A673 (cell line): Measurements from ENCODE around the gene SND1.

ENCODE experiments used
- EZH2 ChIP-seq: fragments of 200-600 bp; sonication (generic); IDR thresholded peaks from 2 replicates; pipeline ENCODE4 v1.6.1; 2017; ENCODE audit warnings: borderline replicate concordance, low read depth, mild to moderate bottlenecking, mixed read lengths, antibody characterized with exemption, low read length; ENCODE audit not compliant: poor library complexity, severe bottlenecking
- TF ChIP-seq, protein P1 (sequence below): fragments of 300-800, 200-600 bp; sonication (generic); conservative IDR thresholded peaks from 2 replicates; pipeline ENCODE4 v1.5.1; 2017; ENCODE audit warnings: low read depth, mild to moderate bottlenecking, antibody characterized with exemption, low read length, moderate library complexity, mixed read lengths

GRCh38 chr7:127708201-127708600 lies 56.2 kb downstream of the SND1 start:
- TF ChIP-seq, protein P1, sequence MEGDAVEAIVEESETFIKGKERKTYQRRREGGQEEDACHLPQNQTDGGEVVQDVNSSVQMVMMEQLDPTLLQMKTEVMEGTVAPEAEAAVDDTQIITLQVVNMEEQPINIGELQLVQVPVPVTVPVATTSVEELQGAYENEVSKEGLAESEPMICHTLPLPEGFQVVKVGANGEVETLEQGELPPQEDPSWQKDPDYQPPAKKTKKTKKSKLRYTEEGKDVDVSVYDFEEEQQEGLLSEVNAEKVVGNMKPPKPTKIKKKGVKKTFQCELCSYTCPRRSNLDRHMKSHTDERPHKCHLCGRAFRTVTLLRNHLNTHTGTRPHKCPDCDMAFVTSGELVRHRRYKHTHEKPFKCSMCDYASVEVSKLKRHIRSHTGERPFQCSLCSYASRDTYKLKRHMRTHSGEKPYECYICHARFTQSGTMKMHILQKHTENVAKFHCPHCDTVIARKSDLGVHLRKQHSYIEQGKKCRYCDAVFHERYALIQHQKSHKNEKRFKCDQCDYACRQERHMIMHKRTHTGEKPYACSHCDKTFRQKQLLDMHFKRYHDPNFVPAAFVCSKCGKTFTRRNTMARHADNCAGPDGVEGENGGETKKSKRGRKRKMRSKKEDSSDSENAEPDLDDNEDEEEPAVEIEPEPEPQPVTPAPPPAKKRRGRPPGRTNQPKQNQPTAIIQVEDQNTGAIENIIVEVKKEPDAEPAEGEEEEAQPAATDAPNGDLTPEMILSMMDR = no peak
- TF ChIP-seq EZH2 = no peak
